Dedifferentiated amniotic fluid mesenchymal stem cell (primary cell): ENCODE results near the gene EIF4E2.

ENCODE experiments used
- DNase-seq: peaks from one replicate; pipeline ENCODE4 v3.0.0-alpha.2; 2016; ENCODE audit errors: extremely low spot score

EIF4E2 gene

GRCh38 chr2:232597362-232598079 is 47.0 kb downstream of the EIF4E2 start:
- no peak for DNase-seq

- DNase-seq, result no peak
Observed at GRCh38 chr2:232598293-232598692, 47.8 kb downstream of the EIF4E2 start.

- no peak for DNase-seq
Observed at GRCh38 chr2:232600053-232600773, 49.7 kb downstream of the EIF4E2 start.

- DNase-seq, result no peak
Observed at GRCh38 chr2:232603283-232603682, 52.8 kb downstream of the EIF4E2 start.

GRCh38 chr2:232604535-232604934 is 54.0 kb downstream of the EIF4E2 start:
- no peak for DNase-seq

- DNase-seq, result no peak
Observed at GRCh38 chr2:232607011-232607410, 56.5 kb downstream of the EIF4E2 start.

GRCh38 chr2:232609607-232610006 is 59.1 kb downstream of the EIF4E2 start:
- no peak for DNase-seq

GRCh38 chr2:232610081-232610480 is 59.6 kb downstream of the EIF4E2 start:
- no peak for DNase-seq

GRCh38 chr2:232611061-232611460 is 60.6 kb downstream of the EIF4E2 start:
- no peak for DNase-seq

GRCh38 chr2:232611559-232612218 is 61.2 kb downstream of the EIF4E2 start:
- peak; percentile 88 for DNase-seq

- no peak for DNase-seq
Observed at GRCh38 chr2:232613538-232614134, 63.1 kb downstream of the EIF4E2 start.

- DNase-seq, result no peak
Observed at GRCh38 chr2:232615339-232615738, 64.8 kb downstream of the EIF4E2 start.
